Erythroblast (primary cell): ENCODE measurements around the gene STRADB.

Source experiments
- GATA1 ChIP-seq: IDR thresholded peaks from 2 replicates; pipeline ENCODE4 v1.6.1; 2011; ENCODE audit warnings: low read depth, mild to moderate bottlenecking, control low read depth, low read length, moderate library complexity
- POLR2A ChIP-seq: IDR thresholded peaks from 2 replicates; pipeline ENCODE4 v1.6.1; 2011; ENCODE audit warnings: mild to moderate bottlenecking, low read length

GRCh38 chr2:201465524-201465971 is 14.0 kb downstream of the STRADB start:
- TF ChIP-seq POLR2A (no peak), GATA1 (no peak)
